GM18868 (cell line): ENCODE data around the gene RUFY3.
"Not testable (repeated sequence)": the region's sequence is repeated elsewhere in the genome, so short reads cannot be mapped to it uniquely, and the experiment has no call there.

Experiments used
- ATAC-seq: cut with Tn5 transposase; IDR thresholded peaks from one replicate; pipeline ENCODE4 v1.9.1; 2021; ENCODE audit warnings: mild to moderate bottlenecking, moderate library complexity; ENCODE audit not compliant: unreplicated experiment

RUFY3 gene

DNA sequence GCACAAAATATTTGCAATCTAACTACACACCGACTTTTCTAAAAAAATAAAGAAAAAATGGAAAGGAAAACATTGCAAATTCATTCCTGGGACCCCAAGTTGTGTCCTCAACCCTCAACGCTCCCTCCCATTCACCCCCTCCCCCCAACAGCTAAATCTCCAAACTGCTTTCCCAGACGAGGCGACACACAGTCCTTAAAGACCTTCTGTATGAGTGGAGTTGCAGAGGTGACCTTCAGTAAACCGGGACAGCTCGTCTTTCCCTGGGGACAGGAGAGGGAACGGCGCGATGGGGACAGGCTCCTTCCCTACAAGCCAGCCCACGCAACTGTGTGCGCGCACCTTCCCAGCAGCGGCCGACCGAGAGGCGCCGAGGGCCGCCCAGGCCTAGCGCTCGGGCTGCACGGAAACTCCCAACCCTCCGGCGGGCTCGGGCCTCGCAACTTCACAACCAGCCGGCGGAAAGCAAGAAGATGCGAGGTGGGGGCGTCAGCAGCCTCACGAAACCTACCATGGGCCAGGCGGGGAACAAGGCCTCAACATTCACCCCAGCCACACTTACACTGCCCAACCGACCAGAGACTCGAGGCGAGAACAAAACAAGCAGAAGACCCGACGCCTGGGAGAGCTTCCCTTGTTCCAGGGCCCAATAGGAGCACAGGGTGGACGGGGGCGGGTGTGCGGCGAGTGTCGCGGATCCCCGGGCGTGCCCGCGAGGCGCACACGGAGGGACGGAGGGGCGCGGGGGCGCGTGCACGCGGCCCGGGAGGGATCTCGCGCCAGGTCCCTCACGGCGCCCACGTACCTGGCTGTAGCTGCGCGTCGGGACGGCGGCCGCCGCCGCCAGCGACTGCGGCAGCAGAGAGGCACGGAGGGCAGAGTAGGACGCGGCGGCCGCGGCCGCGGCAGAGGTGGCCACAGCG lies 117.2 kb downstream of the RUFY3 start:
- ATAC-seq = peak; percentile 58

DNA sequence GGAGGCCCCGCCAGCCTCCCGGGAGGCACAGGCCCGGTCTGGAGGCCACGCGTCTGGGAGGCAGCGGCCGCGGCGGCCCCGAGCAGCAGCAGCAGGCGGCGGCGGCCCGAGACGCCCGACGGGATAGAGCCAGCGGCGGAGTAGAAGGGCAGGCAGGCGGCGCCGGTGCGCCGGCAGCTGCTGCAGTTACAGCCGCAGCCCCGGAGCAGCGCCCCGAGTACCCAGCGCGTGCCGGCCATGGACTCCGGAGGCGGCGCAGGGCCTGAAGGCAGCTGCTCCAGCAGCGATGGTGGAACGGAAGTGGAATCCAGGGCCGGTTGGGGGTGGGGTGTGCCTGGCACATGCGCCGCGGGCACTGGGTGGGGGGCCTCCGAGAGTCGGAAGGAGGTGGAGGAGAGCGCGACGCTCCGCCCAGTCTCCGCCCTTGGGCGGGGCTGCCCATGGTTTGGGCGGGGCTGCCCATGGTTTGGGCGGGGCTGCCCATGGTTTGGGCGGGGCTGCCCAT lies 117.9 kb downstream of the RUFY3 start, which contains the start of gene GRSF1:
GRSF1 (minus strand) TSS at position 302 of the 505 bp plus-strand sequence; CDS start at position 239, 63 bp downstream.
- ATAC-seq = peak; percentile 75

DNA sequence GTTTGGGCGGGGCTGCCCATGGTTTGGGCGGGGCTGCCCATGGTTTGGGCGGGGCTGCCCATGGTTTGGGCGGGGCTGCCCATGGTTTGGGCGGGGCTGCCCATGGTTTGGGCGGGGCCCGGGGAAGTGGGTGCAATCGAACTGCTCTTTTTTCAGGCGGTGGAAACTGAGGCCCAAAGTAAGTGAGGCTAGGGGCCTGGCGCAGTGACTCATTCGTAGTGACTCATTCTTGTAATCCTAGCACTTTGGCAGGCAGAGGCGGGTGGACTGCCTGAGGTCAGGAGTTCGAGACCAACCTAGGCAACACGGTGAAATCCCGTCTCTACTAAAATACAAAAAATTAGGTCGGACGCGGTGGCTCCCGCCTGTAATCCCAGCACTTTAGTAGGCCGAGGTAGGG lies 118.4 kb downstream of the RUFY3 start:
- not testable (repeated sequence) for ATAC-seq

DNA sequence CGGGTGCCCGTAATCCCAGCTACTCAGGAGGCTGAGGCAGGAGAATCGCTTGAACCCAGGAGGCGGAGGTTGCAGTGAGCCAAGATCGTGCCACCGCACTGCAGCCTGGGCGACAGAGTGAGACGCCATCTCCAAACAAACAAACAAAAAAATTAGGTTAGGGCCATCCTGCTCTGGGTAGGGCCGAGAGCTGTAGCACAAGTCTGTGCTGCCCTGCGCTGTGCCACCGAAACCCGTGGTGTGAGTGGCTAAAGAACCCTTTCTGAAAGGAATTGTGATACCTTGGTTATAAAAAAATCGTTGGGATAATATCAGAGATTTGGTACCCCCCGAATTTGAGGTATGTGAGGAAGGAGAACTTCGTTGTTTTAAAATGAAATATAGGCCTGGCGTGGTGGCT lies 118.9 kb downstream of the RUFY3 start:
- ATAC-seq = not testable (repeated sequence)

DNA sequence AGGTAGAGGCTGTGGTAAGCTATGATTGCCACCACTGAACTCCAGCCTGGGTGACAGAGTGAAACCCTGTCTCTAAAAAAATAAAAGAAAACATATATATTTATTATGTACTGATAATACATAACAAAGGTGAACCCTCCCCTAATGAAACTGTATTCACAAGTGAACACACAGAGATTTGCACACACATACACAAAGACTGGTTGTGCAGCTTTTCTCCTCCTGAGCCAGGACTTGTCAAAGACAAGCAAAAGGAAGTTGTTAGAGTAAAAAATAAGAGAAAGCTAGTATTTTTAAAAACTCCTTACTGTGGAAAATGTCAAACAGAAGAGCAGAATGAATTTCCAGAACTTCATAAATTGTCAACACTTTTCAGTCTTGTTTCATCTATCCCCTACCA lies 119.4 kb downstream of the RUFY3 start:
- no peak for ATAC-seq

DNA sequence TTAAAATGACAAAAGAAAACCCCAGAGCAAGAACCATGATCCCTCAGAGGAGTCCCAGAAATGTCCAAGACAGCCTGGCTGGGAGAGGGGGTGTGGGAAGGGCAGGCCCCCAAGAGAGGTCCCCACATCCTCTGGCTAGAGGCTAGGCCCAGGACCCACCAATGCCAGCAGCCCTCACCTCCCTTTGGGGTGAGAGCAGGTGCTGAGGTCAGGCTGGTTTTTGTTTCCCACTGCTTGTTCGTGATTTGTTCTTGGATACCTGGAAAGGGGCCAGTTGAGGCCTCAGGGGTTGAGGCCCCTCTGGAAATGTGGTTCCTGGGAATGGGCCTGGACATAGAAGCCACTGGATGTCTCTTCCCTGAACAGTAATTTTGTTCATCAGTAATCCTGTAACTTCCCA lies 120.2 kb downstream of the RUFY3 start:
- no peak for ATAC-seq

DNA sequence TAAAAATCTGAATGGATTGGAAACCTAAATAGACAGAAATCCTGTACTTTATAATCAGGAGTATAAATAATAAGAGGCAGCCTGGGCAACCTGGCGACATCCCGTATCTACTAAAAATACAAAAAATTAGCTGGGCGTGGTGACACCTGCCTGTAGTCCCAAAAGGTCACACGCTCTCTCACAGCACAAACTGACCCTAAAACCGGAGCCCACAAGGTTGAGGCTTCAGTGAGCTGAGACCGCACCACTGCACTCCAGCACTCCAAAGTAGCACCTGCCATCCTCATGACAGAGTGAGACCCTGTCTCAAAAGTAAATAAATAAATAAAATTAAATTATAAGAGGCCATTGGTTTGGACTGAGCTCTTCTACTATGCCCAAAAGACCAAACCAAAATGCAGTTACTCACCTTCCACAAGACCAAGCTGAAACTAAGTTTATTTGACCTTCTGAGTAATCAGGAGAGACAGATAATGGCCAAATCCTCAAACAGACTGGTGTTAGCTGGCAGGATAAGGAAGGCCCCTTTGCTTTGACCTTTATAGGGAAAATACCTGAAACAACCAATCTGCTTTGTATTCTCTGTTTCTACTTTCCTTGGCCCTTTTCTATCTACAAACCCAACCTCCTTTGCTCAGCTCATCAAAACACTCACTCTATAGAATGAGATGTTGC lies 121.1 kb downstream of the RUFY3 start:
- ATAC-seq = peak; percentile 20

DNA sequence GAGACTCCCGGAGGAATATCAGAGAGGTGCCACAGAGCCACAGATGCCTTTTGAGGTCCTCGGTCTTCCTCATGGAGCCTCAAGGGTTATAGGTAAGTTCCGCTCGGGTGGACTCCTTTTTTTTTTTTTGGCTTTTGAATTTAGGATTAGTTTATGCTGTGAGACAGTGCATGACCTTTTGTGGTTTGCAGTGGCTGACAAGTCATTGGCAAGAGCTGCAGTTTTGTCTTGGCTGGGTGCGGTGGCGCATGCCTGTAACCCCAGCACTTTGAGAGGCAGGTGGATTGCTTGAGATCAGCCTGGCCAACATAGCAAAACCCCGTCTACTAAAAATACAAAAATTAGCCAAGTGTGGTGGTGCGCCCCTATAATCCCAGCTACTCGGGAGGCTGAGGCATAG lies 122.4 kb downstream of the RUFY3 start:
- no peak for ATAC-seq

DNA sequence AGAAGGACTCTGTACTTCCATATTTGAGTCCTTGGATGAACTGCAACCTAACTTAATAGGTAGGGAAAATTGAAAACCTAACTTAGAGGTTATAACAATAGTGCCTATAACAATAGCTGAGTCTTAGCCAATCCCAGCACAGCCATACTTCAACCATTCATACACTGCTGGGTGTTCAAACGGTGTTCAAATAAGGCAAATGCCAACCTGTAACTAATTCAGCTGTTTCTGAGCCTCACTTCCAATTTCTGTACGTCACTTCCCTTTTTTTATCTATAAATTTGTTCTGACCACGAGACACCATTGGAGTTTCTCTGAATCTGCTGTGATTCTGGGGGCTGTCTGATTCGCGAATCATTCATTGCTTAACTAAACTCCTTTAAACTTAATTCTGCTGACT lies 127.5 kb downstream of the RUFY3 start:
- ATAC-seq = no peak

DNA sequence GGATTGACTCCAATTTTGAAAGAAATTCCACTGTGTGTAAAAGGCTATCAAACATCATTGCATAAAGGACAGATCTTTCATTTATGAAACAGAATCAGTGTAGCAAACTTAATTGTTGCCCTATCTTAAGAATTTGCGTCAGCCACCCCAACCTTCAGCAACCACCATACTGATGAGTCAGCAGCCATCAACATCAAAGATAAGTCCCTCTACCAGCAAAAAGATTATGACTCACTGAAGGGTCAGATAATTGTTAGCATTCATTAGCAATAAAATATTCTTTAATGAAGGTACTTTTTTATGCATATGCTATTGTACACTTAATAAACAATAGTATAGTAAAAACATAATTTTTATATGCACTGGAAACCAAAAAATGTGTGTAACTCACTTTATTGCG lies 133.7 kb downstream of the RUFY3 start:
- no peak for ATAC-seq
